Loucy (cell line): ENCODE results near the gene SHROOM2.

Experiments
- CTCF ChIP-seq: fragments of 200-600 bp; sonication (generic); conservative IDR thresholded peaks from 2 replicates; pipeline ENCODE4 v1.5.1; 2014; ENCODE audit warnings: mild to moderate bottlenecking, antibody characterized with exemption, low read length
- EZH2phosphoT487 ChIP-seq: fragments of 200-600 bp; IDR thresholded peaks from 2 replicates; pipeline ENCODE4 v1.6.1; 2018; ENCODE audit warnings: antibody characterized with exemption, mild to moderate bottlenecking, moderate library complexity, borderline replicate concordance

- TF ChIP-seq CTCF (no peak), EZH2phosphoT487 (no peak)
Measured at GRCh38 chrX:9804444-9804843, 18.2 kb downstream of the SHROOM2 start.
